GM19240 (cell line): ENCODE data around the gene TMEM255A.

ENCODE experiments used
- DNase-seq: peaks from one replicate; pipeline ENCODE4 v3.0.0; 2011; ENCODE audit warnings: low spot score; ENCODE audit not compliant: insufficient read length

The TMEM255A gene

GRCh38 chrX:120269373-120270035 is 41.8 kb downstream of the TMEM255A start:
- no peak for DNase-seq

- DNase-seq: no peak
These were observed 46.9 kb downstream of the TMEM255A start for GRCh38 chrX:120264341-120264740.

GRCh38 chrX:120262859-120263708 is 48.2 kb downstream of the TMEM255A start:
- no peak for DNase-seq

DNA sequence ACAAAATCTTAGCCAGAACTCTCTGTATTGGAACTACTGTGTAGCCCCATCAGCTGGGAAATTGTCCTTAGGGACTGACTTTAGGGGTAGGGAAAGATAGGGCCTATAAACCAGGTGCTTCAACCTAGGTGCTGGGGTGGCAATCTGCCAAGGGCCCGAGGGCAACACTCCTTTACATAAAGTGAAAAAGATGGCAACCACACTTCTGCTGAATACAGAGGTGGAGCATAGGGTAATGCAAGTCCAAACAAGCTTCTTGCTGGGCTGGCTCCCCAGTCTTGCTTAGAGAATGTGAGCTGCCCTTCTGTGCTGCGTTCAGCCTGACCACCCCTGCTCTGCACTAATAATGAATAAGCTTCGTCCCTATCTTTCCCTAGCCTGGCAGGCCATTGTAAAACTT is 50.9 kb downstream of the TMEM255A start:
- no peak for DNase-seq

DNA sequence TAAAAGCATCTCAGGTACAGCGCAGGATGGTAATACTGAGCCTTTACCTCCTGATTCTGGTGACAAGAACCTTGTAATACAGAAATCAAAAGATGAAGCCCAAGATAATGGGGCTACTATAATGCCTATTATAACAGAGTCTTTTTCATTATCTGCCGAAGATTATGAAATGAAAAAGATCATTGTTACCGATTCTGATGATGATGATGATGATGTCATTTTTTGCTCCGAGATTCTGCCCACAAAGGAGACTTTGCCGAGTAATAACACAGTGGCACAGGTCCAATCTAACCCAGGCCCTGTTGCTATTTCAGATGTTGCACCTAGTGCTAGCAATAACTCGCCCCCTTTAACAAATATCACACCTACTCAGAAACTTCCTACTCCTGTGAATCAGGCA is 57.5 kb downstream of the TMEM255A start:
- DNase-seq: no peak

GRCh38 chrX:120251471-120252011 is 59.7 kb downstream of the TMEM255A start:
- no peak for DNase-seq

- DNase-seq: peak; percentile 45
These were observed 60.6 kb downstream of the TMEM255A start, which contains the start of gene ZBTB33 for GRCh38 chrX:120250522-120251271. ZBTB33 (plus strand) TSS chrX:120250812; CDS start chrX:120253416, 2,604 bp downstream.

- DNase-seq: no peak
These were observed 66.3 kb downstream of the TMEM255A start for GRCh38 chrX:120244735-120245498.

GRCh38 chrX:120244395-120244734 is 66.9 kb downstream of the TMEM255A start:
- no peak for DNase-seq

DNA sequence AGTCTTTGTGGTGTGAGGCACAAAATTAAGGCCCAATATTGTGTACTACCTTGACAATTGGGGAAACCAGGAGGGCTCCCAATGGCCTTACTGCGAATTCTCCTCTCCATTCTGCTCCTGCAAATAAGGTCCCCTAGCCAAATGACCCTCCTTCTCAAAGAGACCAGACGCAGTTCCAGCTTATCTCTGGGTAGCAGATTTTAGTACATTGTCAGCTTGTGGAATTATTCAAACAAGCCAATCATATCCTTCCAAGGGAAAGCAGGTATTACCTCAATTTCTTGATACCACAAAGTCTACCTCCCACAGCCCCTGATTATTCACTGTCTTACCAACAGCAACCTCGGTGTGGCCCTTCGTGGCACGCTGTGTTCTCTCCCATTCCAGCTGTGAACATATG is 68.4 kb downstream of the TMEM255A start:
- no peak for DNase-seq

DNA sequence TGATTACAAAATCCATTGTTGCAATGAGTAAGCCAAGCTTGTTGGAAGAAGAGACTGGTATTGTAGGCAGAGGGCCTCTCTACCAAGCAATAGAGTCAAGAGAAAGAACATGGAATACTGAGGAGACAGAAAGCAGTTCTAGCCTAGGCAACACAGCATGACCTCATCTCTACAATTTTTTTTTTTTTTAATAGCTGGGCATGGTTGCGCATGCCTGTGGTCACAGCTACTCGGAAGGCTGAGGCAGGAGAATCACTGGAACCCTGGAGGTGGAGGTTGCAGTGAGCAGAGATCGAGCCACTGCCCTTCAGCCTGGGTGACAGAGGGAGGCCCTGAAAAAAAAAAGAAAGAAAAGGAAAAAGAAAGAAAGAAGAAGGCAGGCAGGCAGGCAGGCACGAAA is 72.3 kb downstream of the TMEM255A start:
- no peak for DNase-seq

DNA sequence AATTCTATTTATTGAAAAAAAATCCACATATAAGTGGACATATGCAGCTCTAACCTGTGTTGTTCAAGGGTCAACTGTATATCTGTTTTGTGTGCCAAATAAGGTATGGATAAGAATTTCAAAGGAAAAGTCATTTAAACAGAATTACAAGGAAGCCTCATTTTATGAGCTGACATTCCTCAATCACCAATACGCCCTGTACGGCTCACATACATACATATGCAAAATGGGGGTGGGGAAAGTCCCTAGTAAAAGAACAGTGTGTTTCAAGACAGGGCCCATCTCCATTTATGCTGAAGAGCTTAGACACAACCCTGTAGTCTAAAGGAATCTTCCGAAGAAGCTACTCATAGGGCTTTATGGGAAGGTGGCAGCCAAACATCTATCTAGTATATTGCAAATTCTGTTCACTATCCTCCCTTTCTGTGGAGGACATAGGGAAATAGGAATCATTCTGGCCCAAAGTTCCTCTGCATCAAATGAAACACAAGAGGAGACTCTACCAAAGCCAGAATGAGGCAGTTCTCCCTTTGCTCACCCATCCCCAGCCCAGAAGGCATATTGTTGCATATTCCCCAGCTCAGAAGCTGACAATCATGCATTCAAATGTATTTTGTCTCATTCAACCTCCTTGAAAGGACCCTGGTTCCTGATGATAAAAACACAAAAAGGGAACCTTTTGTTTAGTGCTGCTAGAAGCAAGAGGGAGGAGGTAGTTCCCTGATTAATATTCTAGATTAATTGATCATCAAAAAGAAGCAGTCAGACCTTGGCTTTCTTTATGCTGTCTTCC is 74.4 kb downstream of the TMEM255A start:
- no peak for DNase-seq

DNA sequence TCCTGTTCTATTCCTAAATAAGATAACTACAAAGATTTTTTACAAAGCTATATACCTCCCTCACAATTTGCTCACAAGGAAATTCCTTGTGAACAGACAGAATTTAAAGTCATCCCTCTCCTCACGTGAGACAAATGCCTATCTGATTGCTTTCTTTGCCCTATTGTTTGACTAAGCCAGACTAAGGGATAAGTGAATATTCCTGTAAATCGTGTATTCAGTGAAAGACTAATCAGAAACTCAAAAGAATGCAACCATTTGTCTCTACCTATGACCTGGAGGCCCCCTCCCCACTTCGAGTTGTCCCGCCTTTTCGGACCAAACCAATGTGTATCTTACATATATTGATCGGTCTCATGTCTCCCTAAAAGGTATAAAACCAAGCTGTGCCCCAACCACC is 76.0 kb downstream of the TMEM255A start:
- DNase-seq: no peak

DNA sequence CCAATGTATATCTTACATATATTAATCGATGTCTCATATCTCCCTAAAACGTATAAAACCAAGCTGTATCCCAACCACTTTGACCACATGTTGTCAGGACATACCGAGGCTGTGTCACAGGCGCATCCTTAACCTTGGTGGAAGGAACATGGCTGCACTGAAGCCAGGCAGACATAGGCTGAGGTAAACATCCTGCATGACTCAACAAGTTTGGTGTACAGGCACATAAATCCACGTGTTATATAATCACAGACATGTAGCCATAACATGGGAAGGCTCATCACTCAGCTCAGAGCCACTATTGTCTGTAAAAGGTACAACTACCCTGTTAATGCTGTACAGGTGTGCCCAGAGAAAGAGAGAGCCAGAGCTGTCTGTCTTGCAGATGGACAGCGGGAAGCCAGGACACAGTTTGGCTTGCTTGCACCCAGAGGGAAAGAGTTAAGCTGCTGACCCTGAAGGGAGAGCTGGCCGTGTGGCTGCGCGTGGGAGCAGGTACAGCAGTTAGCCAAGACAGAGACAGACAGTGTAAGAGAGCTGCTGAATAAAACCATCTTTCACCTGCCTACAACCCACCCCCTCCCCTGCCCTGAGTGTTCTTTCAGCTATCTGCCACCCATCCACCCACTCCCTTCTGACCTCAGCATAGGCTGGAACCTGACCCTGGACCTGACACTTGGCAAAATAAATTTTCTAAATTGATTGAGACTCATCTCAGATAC is 82.9 kb downstream of the TMEM255A start:
- DNase-seq: no peak

DNA sequence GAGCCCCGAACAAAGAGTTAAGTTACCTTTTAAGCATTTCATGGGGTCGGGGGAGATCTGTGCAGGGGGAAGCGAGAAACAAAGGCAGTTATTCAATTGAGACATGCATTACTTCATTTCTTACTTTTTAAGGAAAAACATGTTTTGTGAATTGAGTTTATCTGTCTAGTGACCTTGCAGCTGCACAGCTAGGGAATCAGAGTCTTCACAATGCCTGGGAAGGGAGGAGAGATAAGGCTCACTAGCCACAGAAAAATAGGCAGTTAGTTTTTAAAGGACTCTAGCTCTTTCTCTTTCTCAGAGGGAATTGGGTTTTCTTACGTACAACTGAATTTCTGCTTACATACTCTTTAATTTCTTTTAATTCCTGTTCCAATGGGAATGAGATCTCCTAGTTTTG is 86.9 kb downstream of the TMEM255A start:
- DNase-seq: no peak

GRCh38 chrX:120223374-120223773 is 87.9 kb downstream of the TMEM255A start:
- DNase-seq: no peak

DNA sequence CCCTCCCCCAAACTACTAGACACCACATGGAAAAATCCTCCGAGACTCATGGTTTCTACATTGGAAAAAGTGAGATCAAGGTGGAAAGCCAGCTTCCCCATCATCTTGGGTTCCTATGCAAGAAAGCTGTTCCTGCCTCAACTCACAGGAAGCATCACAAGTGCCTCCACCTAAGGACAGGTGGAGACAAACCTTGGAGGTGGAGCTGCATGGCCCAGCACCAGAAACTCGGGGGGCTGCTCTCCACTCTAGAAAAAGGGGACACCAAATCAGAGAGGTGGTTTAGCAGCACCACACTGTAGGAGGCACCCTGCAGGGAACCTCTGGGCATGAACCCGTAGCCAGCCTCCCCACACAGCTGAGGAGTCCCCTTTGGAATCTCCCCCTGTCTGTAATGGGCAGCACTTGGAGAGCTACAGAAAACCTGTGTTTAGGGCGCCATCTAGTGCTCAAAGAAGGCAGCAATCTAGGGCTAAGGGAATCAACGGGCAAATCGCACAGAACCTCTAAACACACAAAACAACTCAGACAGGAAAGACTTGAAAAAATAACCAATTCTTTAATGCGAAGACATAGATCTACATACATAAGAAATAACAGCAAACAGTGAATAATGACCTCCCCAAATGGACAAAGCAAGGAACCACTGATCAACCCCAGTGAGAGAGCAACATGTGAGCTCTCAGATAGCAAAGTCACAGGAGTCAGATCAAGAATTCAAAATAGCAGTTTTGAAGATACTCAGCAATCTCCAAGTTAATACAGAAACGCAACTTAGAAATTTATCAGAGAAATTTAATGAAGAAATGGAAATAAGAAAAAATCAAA is 97.6 kb downstream of the TMEM255A start:
- peak; percentile 76 for DNase-seq
